Immature natural killer cell (primary cell): ENCODE measurements around the gene CLIC2. TPM values are rescaled to one million over a fixed set of nuclear protein-coding genes. Genes with fewer than 3 reads are reported as not detected.
"Not testable (repeated sequence)": the region's sequence is repeated elsewhere in the genome, so short reads cannot be mapped to it uniquely, and the experiment has no call there.

Experiments
- DNase-seq, 3 donors: peaks; one replicate each; pipeline ENCODE4 v3.0.0; 2022; ENCODE audit warnings: mixed read lengths in 1 of 3
- H3K27ac Mint-ChIP-seq, 6 donors: one replicate each; pipeline ENCODE4 v1.8.0; 2020; ENCODE audit warnings: mixed read lengths in 6 of 6, mild to moderate bottlenecking in 5 of 6, inconsistent platforms in 4 of 6, moderate library complexity in 3 of 6
- H3K27me3 Mint-ChIP-seq, 3 donors: one replicate each; pipeline ENCODE4 v1.8.0; 2020 to 2021; ENCODE audit warnings: low read depth in 3 of 3, mild to moderate bottlenecking in 3 of 3, mixed read lengths in 3 of 3, moderate library complexity in 3 of 3, inconsistent platforms in 1 of 3
- H3K36me3 Mint-ChIP-seq, 3 donors: one replicate each; pipeline ENCODE4 v1.8.0; 2020; ENCODE audit warnings: mixed read lengths in 3 of 3, inconsistent platforms in 2 of 3, mild to moderate bottlenecking in 2 of 3
- H3K4me1 Mint-ChIP-seq, 2 donors: one replicate each; pipeline ENCODE4 v1.8.0; 2020; ENCODE audit warnings: inconsistent platforms in 2 of 2, mild to moderate bottlenecking in 2 of 2, mixed read lengths in 2 of 2, moderate library complexity in 1 of 2
- H3K4me3 Mint-ChIP-seq, 5 donors: one replicate each; pipeline ENCODE4 v1.8.0; 2020; ENCODE audit warnings: mild to moderate bottlenecking in 5 of 5, mixed read lengths in 5 of 5, inconsistent platforms in 3 of 5, moderate library complexity in 3 of 5
- H3K9me3 Mint-ChIP-seq, 6 donors: one replicate each; pipeline ENCODE4 v1.8.0; 2020; ENCODE audit warnings: mild to moderate bottlenecking in 6 of 6, mixed read lengths in 6 of 6, inconsistent platforms in 4 of 6, moderate library complexity in 3 of 6
- polyA plus RNA-seq, 3 donors: library from polyadenylated mRNA; unstranded; fragments of 300-500 nt; fragmentation: Illumina TruSeq; gene quantifications; one replicate each; pipeline ENCODE4 v1.2.3, GENCODE V29; 2021

CLIC2 gene
- polyA plus RNA-seq, 3 donors from 2014 or later = 0.47 to 3.8 (median 1.3) TPM

GRCh38 chrX:155314260-155314659, 20.2 kb downstream of the CLIC2 start:
- H3K27me3 Mint-ChIP-seq = peaks cover 1 to 23% (median 4%) of the 10 kb centered on the region in 3 donors
- no peaks in the 10 kb centered on the region for H3K4me1 Mint-ChIP-seq
- no peak overlapping the region for H3K4me3 Mint-ChIP-seq

DNA sequence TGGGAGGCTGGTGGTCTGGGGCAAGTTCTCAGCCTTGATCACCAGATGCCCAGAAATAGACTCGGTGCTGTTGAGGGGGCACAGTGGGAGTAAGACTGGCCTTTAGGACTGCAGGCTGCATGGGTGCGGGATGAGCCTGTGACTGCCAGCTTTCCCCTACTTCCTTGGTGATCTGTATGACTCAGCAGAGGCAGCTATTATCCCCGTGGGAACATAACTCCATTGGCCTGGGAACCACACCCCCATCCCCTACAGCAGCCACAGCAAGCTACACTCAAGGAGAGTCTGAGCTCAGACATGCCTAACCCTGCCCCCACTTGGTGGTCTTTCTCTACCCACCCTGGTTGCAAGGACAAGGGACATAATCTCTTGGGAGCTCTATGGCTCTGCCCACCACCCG, 20.6 kb downstream of the CLIC2 start:
- H3K27me3 Mint-ChIP-seq = peaks cover 1 to 27% (median 4%) of the 10 kb centered on the region in 3 donors
- no peak overlapping the region for H3K4me3 Mint-ChIP-seq
- peaks cover 0 to 17% (median 3%) of the 10 kb centered on the region in 6 donors for H3K9me3 Mint-ChIP-seq
- H3K36me3 Mint-ChIP-seq = no peaks in the 10 kb centered on the region
- H3K4me1 Mint-ChIP-seq = no peaks in the 10 kb centered on the region
- no peak for DNase-seq
- H3K27ac Mint-ChIP-seq = no peak overlapping the region

More at GRCh38 chrX:155314260-155314659, 20.2 kb downstream of the CLIC2 start:
- no peaks in the 10 kb centered on the region for H3K36me3 Mint-ChIP-seq
- no peak for DNase-seq
- peaks cover 0 to 17% (median 3%) of the 10 kb centered on the region in 6 donors for H3K9me3 Mint-ChIP-seq
- no peak overlapping the region for H3K27ac Mint-ChIP-seq

DNA sequence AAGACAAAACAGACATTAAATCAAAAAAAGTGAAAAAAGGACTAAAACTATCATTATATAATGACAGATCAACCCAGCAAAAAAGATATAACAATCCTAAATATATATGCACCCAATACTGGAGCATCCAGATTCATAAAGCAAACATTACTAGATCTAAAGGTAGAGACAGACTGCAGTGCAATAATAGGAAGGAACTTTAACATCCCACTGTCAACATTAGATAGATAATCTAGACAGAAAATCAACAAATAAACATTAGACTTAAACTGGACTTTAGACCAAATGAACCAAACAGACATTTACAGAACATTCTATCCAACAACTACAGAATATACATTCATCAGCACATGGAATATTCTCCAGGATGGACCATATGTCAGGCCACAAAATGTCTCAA, 40.6 kb downstream of the CLIC2 start:
- H3K4me1 Mint-ChIP-seq = no peaks in the 10 kb centered on the region
- peaks cover 2 to 10% (median 2%) of the 10 kb centered on the region in 3 donors for H3K27me3 Mint-ChIP-seq
- H3K36me3 Mint-ChIP-seq = no peaks in the 10 kb centered on the region
- no peak overlapping the region for H3K4me3 Mint-ChIP-seq
- H3K9me3 Mint-ChIP-seq = peaks cover 0 to 6% (median 0%) of the 10 kb centered on the region in 6 donors
- no peak overlapping the region for H3K27ac Mint-ChIP-seq
- DNase-seq = no peak

DNA sequence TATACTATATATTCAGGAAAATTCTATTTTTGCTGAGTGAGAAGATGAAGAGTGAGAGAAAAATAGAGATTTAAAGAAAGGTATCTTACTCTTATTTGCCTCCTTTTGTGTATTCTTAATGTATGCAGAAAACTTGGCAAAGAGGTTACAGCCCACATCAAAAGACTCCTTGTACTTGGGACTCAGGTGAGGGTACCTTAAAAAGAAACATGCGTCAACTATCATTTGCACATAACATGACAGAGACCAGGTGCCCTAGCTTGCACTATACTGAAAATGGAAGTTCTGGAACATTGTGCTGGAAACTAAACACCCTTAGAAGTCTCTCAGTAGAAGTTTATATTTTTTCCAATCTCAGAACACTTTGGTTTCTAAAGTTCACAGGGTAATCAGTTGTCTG, 54.5 kb downstream of the CLIC2 start:
- no peak for DNase-seq
- no peak overlapping the region for H3K27ac Mint-ChIP-seq
- no peaks in the 10 kb centered on the region for H3K4me1 Mint-ChIP-seq
- no peak overlapping the region for H3K4me3 Mint-ChIP-seq
- H3K36me3 Mint-ChIP-seq = no peaks in the 10 kb centered on the region
- peaks cover 0 to 5% (median 1%) of the 10 kb centered on the region in 3 donors for H3K27me3 Mint-ChIP-seq
- H3K9me3 Mint-ChIP-seq = no peaks in the 10 kb centered on the region

GRCh38 chrX:155270969-155271368, 63.4 kb downstream of the CLIC2 start:
- H3K27ac Mint-ChIP-seq = no peak overlapping the region
- peaks cover 0 to 7% (median 0%) of the 10 kb centered on the region in 3 donors for H3K36me3 Mint-ChIP-seq
- H3K4me1 Mint-ChIP-seq = no peaks in the 10 kb centered on the region
- DNase-seq = no peak
- H3K9me3 Mint-ChIP-seq = peaks cover 2 to 5% (median 4%) of the 10 kb centered on the region in 6 donors
- no peak overlapping the region for H3K4me3 Mint-ChIP-seq
- H3K27me3 Mint-ChIP-seq = peaks cover 0 to 1% (median 0%) of the 10 kb centered on the region in 3 donors

GRCh38 chrX:155267995-155268394, 66.4 kb downstream of the CLIC2 start:
- not testable (repeated sequence) for H3K36me3 Mint-ChIP-seq, DNase-seq, H3K4me3 Mint-ChIP-seq, H3K9me3 Mint-ChIP-seq, H3K27ac Mint-ChIP-seq, H3K27me3 Mint-ChIP-seq
- peaks cover 16 to 18% of the 10 kb centered on the region in 2 donors for H3K4me1 Mint-ChIP-seq

DNA sequence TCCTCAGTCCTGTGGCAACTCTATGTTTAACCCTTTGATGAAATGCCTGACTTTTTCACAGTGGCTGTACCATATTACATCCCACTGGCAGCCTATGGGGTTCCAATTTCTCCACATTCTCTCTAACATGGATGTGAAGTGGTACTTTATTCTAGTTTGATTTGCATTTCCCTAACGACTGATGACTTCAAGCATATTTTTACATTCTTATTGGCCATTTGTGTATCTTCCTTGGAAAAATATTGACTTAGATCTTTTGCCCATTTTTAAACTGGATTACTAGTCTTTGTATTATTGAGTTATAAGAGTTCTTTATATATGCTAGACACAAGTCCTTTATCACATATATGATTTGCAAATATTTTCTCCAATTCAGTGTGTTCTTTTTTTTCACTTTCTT, 68.0 kb downstream of the CLIC2 start:
- Mint-ChIP-seq H3K27ac (no peak overlapping the region), H3K4me3 (no peak overlapping the region), H3K36me3 (peaks cover 0 to 2% (median 0%) of the 10 kb centered on the region in 3 donors), H3K4me1 (peaks cover 25 to 31% of the 10 kb centered on the region in 2 donors), H3K27me3 (no peaks in the 10 kb centered on the region), H3K9me3 (peaks cover 0 to 3% (median under 1%) of the 10 kb centered on the region in 6 donors)
- no peak for DNase-seq

GRCh38 chrX:155263854-155264628, 70.4 kb downstream of the CLIC2 start, which contains the start of gene RAB39B:
Gene RAB39B, minus strand, starts transcription at chrX:155264491. Its CDS starts 203 bp downstream, at chrX:155264288.
- Mint-ChIP-seq H3K27ac (peak within 1 kb of the TSS; percentile 73 to 95 (median 86)), H3K4me1 (peaks cover 25 to 31% of the 10 kb centered on the region in 2 donors), H3K9me3 (no peaks in the 10 kb centered on the region)

DNA sequence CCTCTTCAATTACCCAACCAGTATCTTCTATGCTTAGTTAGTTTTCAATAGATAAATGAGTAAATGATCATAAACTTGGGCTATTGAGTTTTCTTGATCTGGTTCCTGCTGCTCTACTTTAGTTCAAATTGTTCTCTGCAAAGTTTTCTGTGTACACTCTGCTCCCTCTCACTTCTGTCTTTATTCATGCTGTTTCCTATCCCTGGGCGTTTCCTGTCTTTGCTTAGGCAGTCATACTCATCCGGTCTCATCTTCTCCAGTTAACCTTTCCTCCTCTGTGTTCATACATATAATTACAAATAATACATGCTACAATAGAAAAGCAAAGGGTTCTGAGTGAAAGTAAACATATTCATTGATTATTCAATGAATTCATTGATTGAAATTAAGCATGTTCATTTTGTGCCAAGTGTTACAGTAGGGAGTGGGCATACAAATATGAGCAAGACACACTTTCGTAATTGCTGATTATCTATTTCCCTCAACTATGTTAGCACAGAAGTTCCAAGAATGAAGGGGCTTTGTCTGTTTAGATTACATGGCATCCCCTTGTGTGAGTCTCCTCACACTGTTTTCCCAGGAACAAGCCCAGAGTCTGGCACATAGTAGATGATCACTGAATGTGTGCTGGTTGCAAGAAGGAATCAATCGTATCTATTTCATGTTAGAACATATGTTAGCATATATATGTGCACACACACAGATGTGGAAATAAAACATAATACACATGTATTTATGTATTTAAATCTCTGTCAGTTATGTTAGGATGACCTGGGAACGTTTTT, 71.3 kb downstream of the CLIC2 start:
- H3K36me3 Mint-ChIP-seq = peaks cover 0 to 3% (median 0%) of the 10 kb centered on the region in 3 donors
- H3K4me3 Mint-ChIP-seq = peak overlapping the region; percentile 70 to 92 (median 80)
- peaks cover 25 to 31% of the 10 kb centered on the region in 2 donors for H3K4me1 Mint-ChIP-seq
- H3K9me3 Mint-ChIP-seq = no peaks in the 10 kb centered on the region
- DNase-seq = peak in 1 of 3 donors; percentile 4
- H3K27me3 Mint-ChIP-seq = peaks cover 0 to 5% (median 0%) of the 10 kb centered on the region in 3 donors
- H3K27ac Mint-ChIP-seq = peak overlapping the region; percentile 69 to 95 (median 78)

More at GRCh38 chrX:155263854-155264628, 70.4 kb downstream of the CLIC2 start, which contains the start of gene RAB39B:
- Mint-ChIP-seq H3K4me3 (peak within 1 kb of the TSS; percentile 70 to 92 (median 80)), H3K27me3 (peaks cover 0 to 5% (median 0%) of the 10 kb centered on the region in 3 donors), H3K36me3 (peaks cover 0 to 3% (median 0%) of the 10 kb centered on the region in 3 donors)
- peak; percentile 59 to 62 (median 60) for DNase-seq

DNA sequence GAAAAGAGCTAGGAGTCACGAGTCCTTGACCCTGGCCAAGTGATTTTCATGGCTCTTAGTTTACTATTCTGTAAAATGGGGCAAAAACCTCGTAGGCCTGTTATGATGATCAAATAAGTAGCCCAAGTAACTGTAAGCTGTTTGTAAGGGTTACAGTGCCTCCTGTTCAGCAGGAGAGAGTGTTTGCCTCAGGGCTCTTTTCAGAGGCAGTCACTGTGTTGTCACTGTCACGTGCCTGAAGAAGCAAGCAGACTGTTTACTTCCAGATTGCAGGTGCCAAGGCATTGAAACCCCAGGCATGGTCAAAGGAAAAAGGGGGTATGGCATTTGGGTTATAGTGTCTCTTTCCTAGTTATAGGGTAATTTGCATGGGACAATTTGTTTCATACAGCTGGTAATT, 74.7 kb downstream of the CLIC2 start:
- Mint-ChIP-seq H3K4me1 (peaks cover 23 to 28% of the 10 kb centered on the region in 2 donors), H3K9me3 (no peaks in the 10 kb centered on the region), H3K27ac (peak overlapping the region in 1 of 6 donors; percentile 14), H3K4me3 (no peak overlapping the region), H3K36me3 (peaks cover 0 to 7% (median 0%) of the 10 kb centered on the region in 3 donors), H3K27me3 (peaks cover 0 to 5% (median 0%) of the 10 kb centered on the region in 3 donors)
- DNase-seq = no peak

DNA sequence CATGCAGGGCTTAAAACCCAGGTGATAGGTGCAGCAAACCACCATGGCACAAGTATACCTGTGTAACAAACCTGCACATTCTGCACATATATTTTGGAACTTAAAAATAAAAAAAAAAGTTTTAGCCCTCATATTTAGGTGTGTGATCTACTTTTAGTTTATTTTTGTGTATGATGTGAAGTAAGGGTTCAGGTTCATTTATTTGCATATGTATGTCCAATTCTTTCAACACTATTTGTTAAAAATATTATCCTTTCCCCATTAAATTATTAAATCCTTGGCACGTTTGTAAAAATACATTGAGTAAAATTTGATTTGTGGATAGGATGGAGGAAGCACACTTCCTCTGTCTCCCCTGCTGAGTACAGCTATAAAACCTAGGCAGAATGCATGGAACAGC, 83.0 kb downstream of the CLIC2 start:
- H3K27ac Mint-ChIP-seq = no peak overlapping the region
- no peak for DNase-seq
- H3K36me3 Mint-ChIP-seq = no peaks in the 10 kb centered on the region
- no peaks in the 10 kb centered on the region for H3K4me1 Mint-ChIP-seq
- H3K4me3 Mint-ChIP-seq = no peak overlapping the region
- no peaks in the 10 kb centered on the region for H3K9me3 Mint-ChIP-seq
- H3K27me3 Mint-ChIP-seq = peaks cover 0 to 2% (median 0%) of the 10 kb centered on the region in 3 donors

DNA sequence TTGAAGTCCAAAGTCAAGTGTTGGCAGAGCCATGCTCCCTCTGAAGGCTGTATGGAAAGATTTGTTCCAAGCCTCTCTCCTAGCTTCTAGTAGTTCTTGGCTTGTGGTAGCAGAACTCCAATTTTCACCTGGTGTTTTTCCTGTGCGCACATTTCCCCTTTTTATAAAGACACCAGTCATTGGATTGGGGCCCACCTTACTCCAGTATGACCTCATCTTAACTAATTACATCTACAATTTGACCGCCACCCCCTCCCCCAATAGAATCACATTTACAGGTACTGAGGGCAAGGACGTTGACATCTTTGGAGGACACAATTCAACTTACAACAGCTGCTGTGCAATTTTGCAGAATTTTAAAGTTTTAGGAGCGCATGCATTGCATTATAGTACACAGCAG, 86.9 kb downstream of the CLIC2 start:
- H3K27me3 Mint-ChIP-seq = no peaks in the 10 kb centered on the region
- DNase-seq = no peak
- H3K36me3 Mint-ChIP-seq = no peaks in the 10 kb centered on the region
- no peak overlapping the region for H3K4me3 Mint-ChIP-seq
- H3K27ac Mint-ChIP-seq = no peak overlapping the region
- no peaks in the 10 kb centered on the region for H3K9me3 Mint-ChIP-seq
- H3K4me1 Mint-ChIP-seq = no peaks in the 10 kb centered on the region

GRCh38 chrX:155246748-155247147, 87.7 kb downstream of the CLIC2 start:
- Mint-ChIP-seq H3K4me1 (no peaks in the 10 kb centered on the region), H3K27ac (peak overlapping the region in 1 of 6 donors; percentile 12), H3K27me3 (no peaks in the 10 kb centered on the region), H3K36me3 (no peaks in the 10 kb centered on the region), H3K4me3 (no peak overlapping the region), H3K9me3 (no peaks in the 10 kb centered on the region)
- DNase-seq = no peak

- H3K4me3 Mint-ChIP-seq = no peak overlapping the region
- H3K27ac Mint-ChIP-seq = no peak overlapping the region
- H3K36me3 Mint-ChIP-seq = peaks cover 0 to 8% (median 2%) of the 10 kb centered on the region in 3 donors
- no peaks in the 10 kb centered on the region for H3K9me3 Mint-ChIP-seq
- DNase-seq = no peak
- H3K4me1 Mint-ChIP-seq = no peaks in the 10 kb centered on the region
- H3K27me3 Mint-ChIP-seq = no peaks in the 10 kb centered on the region
These were observed 92.1 kb downstream of the CLIC2 start for GRCh38 chrX:155242300-155242699.
